ENCODE data around the gene LTB. TPM values are rescaled to one million over a fixed set of nuclear protein-coding genes. Genes with fewer than 3 reads are reported as not detected.

Gene LTB
- total RNA-seq, 1 donor from 2014 or later = 5.4 TPM

- Histone ChIP-seq H3K27me3 (no peaks in the 10 kb centered on the region), H3K4me3 (peak overlapping the region in 1 of 2 donors; percentile 36), H3K4me1 (peaks cover 29% of the 10 kb centered on the region), H3K36me3 (peaks cover 0 to 6% of the 10 kb centered on the region in 2 donors), H3K27ac (peak overlapping the region; percentile 83), H3K9me3 (no peaks in the 10 kb centered on the region)
- TF ChIP-seq POLR2AphosphoS5 (IDR thresholded peaks at IDR 0.05; ENCODE audit: insufficient read depth in 1 of 2, low read depth in 1 of 2) = no peak
- no peak for TF ChIP-seq POLR2A (IDR thresholded peaks at IDR 0.05)
- TF ChIP-seq CTCF (IDR thresholded peaks at IDR 0.05) = no peak
- no peak for DNase-seq (ENCODE audit: extremely low spot score in 2 of 2)
- intact Hi-C loops (cut with DNase I) = no loop called here
Observed at GRCh38 chr6:31548544-31548873, 33.7 kb downstream of the LTB start.

- Histone ChIP-seq H3K36me3 (peaks cover 0 to 6% of the 10 kb centered on the region in 2 donors), H3K4me1 (peaks cover 33% of the 10 kb centered on the region), H3K27me3 (no peaks in the 10 kb centered on the region), H3K27ac (peak overlapping the region; percentile 83), H3K9me3 (no peaks in the 10 kb centered on the region), H3K4me3 (peak overlapping the region; percentile 36 to 46)
- DNase-seq (ENCODE audit: extremely low spot score in 2 of 2) = no peak
- intact Hi-C loops (cut with DNase I) = loop anchor here (2.0 kb wide), 1 partner anchor 51 kb away; no protein-coding TSS in a partner anchor
- TF ChIP-seq POLR2A (IDR thresholded peaks at IDR 0.05) (no peak), CTCF (IDR thresholded peaks at IDR 0.05) (no peak), POLR2AphosphoS5 (IDR thresholded peaks at IDR 0.05; ENCODE audit: insufficient read depth in 1 of 2, low read depth in 1 of 2) (no peak)
Observed at GRCh38 chr6:31547727-31548543, 34.3 kb downstream of the LTB start.

GRCh38 chr6:31546958-31547726 lies 35.1 kb downstream of the LTB start, which contains the start of gene NFKBIL1:
TSS of gene NFKBIL1 (plus strand) at chr6:31547608. CDS start at chr6:31547695, 87 bp downstream.
- H3K4me3 ChIP-seq = peak within 1 kb of the TSS; percentile 36 to 46
- H3K4me1 ChIP-seq = peaks cover 40% of the 10 kb centered on the region
- H3K36me3 ChIP-seq = peaks cover 0 to 6% of the 10 kb centered on the region in 2 donors
- H3K27ac ChIP-seq = peak within 1 kb of the TSS; percentile 83
- H3K27me3 ChIP-seq = no peaks in the 10 kb centered on the region
- H3K9me3 ChIP-seq = no peaks in the 10 kb centered on the region
- TF ChIP-seq POLR2A (IDR thresholded peaks at IDR 0.05) (no peak), POLR2AphosphoS5 (IDR thresholded peaks at IDR 0.05; ENCODE audit: insufficient read depth in 1 of 2, low read depth in 1 of 2) (peak; percentile 85 to 98), CTCF (IDR thresholded peaks at IDR 0.05) (peak in 1 of 3 experiments; percentile 19)
- DNase-seq (ENCODE audit: extremely low spot score in 2 of 2) = peak in 1 of 2 donors; percentile 97
- intact Hi-C loops (cut with DNase I) = loop anchor here (2.0 kb wide), 1 partner anchor 52 kb away; no protein-coding TSS in a partner anchor

- TF ChIP-seq POLR2AphosphoS5 (IDR thresholded peaks at IDR 0.05; ENCODE audit: insufficient read depth in 1 of 2, low read depth in 1 of 2) (peak in 1 of 2 donors; percentile 78), POLR2A (IDR thresholded peaks at IDR 0.05) (no peak), CTCF (IDR thresholded peaks at IDR 0.05) (peak; percentile 97 to 99 (median 99))
- no peaks in the 10 kb centered on the region for H3K9me3 ChIP-seq
- peak within 1 kb of the TSS; percentile 36 to 46 for H3K4me3 ChIP-seq
- H3K27me3 ChIP-seq = no peaks in the 10 kb centered on the region
- intact Hi-C loops (cut with DNase I) = loop anchor here (2.0 kb wide), 1 partner anchor 52 kb away; no protein-coding TSS in a partner anchor
- H3K27ac ChIP-seq = peak within 1 kb of the TSS; percentile 83
- peaks cover 0 to 6% of the 10 kb centered on the region in 2 donors for H3K36me3 ChIP-seq
- H3K4me1 ChIP-seq = peaks cover 40% of the 10 kb centered on the region
- DNase-seq (ENCODE audit: extremely low spot score in 2 of 2) = peak in 1 of 2 donors; percentile 98
Observed at GRCh38 chr6:31546339-31546957, 35.8 kb downstream of the LTB start, which contains the start of gene ATP6V1G2. TSS of gene ATP6V1G2 (minus strand) at chr6:31546608. CDS start at chr6:31546559, 49 bp downstream.

All from vagina (tissue), 2 donors.